ENCODE measurements around the gene IDH3A. TPM values are rescaled to one million over a fixed set of nuclear protein-coding genes. Genes with fewer than 3 reads are reported as not detected.
A peak's percentile ranks its signal among the peaks of the same experiment; 100 is the strongest.

Gene IDH3A
- 62.4 TPM for polyA plus RNA-seq (ENCODE audit: insufficient read length)
- long read RNA-seq, donor 1, full-length matches to known transcripts, result 8 of 8 reads
- long read RNA-seq, donor 1, partial matches to known transcripts, result 0 of 8 reads
- long read RNA-seq, donor 1, other reads (novel, unspliced or antisense), result 0 of 8 reads
- long read RNA-seq, donor 2, full-length matches to known transcripts, result 13 of 13 reads
- long read RNA-seq, donor 2, partial matches to known transcripts, result 0 of 13 reads
- long read RNA-seq, donor 2, other reads (novel, unspliced or antisense), result 0 of 13 reads
- long read RNA-seq, donor 3, full-length matches to known transcripts, result 7 of 7 reads
- long read RNA-seq, donor 3, partial matches to known transcripts, result 0 of 7 reads
- long read RNA-seq, donor 3, other reads (novel, unspliced or antisense), result 0 of 7 reads
- long read RNA-seq, donor 4, full-length matches to known transcripts, result 1 of 1 reads
- long read RNA-seq, donor 4, partial matches to known transcripts, result 0 of 1 reads
- long read RNA-seq, donor 4, other reads (novel, unspliced or antisense), result 0 of 1 reads
- long read RNA-seq, donor 5, full-length matches to known transcripts, result 16 of 16 reads
- long read RNA-seq, donor 5, partial matches to known transcripts, result 0 of 16 reads
- long read RNA-seq, donor 5, other reads (novel, unspliced or antisense), result 0 of 16 reads
- long read RNA-seq, donor 6, full-length matches to known transcripts, result 14 of 29 reads
- long read RNA-seq, donor 6, partial matches to known transcripts, result 15 of 29 reads
- long read RNA-seq, donor 6, other reads (novel, unspliced or antisense), result 0 of 29 reads
- long read RNA-seq, donor 7, full-length matches to known transcripts, result 15 of 15 reads
- long read RNA-seq, donor 7, partial matches to known transcripts, result 0 of 15 reads
- long read RNA-seq, donor 7, other reads (novel, unspliced or antisense), result 0 of 15 reads
- long read RNA-seq, donor 8, full-length matches to known transcripts, result 8 of 8 reads
- long read RNA-seq, donor 8, partial matches to known transcripts, result 0 of 8 reads
- long read RNA-seq, donor 8, other reads (novel, unspliced or antisense), result 0 of 8 reads

DNA sequence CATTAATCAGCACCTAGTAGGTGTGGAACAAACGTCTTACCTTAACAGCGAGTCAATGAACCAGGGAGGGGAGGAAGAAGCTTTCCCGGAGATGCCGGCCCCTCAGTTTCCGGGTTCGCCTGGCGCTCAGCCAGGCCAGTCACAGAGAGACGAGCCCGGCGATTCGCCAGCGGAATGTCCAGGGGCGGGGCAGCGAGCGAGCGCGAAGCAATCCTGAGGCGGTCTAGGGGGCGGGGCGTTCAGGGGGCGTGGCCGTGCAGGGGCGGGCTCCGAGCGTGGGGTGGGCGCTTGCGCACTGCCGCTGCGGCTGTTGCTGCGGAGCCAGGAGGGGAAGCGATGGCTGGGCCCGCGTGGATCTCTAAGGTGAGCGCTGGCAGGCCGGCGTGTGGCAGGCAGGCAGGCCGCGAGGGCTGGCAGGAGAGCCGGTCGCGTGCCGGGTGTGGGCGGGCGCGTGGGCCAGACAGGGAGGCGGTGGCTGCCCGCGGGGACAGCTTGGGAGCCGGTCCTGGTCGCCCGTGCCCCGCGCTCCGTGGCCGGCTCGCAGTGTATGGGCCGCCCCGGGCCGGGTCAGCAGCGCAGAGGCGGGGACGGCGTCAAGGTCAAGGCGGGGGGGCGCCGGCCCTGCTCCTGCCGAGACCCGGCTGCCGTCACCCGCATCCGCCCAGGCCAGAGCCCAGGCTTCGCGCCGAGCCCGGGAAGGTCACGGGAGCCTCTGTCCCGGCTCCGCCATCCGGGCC, at the start of gene IDH3A:
TSS of gene IDH3A (plus strand) at position 295 of the 737 bp plus-strand sequence. CDS start at position 337, 42 bp downstream.
- peak; percentile 98 for DNase-seq

DNA sequence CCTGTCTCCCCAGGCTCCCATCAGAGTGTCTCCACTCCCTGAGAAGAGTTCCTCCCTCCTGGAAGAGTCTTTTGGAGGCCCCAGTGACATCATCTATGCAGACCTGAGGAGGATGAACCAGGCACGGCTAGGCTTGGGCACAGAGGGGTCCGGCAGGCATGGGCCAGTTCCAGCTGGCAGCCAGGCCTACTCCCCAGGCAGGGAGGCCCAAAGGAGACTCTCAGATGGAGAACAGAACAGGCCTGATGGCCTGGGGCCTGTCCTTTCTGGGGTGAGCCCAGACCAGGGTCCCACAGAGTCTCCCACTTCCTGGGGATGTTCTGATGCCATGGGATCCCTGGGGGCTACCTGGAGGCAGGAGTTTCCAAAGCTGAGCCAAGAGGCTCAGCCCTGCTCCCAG, 48.3 kb upstream of the IDH3A start:
- no peak for DNase-seq

DNA sequence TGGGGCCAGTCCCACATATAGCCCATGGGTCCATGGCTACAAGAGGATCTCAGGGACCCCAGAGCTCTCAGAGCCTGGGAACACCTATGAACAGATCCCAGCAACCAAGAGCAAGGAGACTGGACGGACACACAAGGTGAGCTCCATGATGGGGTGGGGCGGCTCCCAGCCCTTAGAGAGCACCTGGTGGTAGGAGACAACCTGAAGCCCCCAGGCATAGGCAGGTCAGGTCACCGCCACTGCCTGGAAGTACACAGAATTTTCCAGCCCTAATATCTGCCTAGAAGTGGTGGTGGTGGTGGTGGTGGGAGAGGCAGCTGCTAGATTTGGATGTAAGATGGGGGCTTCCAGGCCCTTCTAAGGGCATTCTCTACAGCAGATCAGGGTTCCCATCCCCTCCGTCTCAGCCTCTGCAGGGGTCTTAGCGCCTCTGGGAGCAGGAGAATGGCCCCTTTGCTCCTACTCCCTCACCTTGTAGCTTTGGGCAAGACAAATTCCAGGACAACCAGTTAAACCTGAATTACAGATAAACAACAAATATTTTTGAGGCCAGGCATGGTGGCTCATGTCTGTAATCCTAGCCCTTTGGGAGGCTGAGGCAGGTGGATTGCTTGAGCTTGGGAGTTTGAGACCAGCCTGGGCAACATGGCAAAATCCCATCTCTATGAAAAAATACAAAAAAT, 47.6 kb upstream of the IDH3A start:
- DNase-seq, result no peak

DNA sequence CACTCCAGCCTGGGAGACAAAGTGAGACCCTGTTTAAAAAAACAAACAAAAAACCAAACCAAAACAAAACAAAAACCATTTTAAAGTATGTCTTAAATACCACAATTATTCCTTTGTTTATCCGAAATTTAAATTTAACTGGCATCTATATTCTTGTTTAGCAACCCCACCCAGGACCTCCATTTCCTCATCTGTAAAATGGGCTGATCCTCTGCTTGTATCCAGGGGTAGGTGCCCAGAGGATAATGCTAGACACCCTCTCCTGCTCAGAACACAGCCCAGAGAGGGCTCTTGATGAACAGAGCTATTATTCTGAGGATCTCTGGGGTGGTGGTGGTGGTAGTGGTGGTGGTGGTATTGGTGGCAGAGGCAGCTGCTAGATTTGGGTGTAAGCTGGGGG, 47.0 kb upstream of the IDH3A start:
- no peak for DNase-seq

DNA sequence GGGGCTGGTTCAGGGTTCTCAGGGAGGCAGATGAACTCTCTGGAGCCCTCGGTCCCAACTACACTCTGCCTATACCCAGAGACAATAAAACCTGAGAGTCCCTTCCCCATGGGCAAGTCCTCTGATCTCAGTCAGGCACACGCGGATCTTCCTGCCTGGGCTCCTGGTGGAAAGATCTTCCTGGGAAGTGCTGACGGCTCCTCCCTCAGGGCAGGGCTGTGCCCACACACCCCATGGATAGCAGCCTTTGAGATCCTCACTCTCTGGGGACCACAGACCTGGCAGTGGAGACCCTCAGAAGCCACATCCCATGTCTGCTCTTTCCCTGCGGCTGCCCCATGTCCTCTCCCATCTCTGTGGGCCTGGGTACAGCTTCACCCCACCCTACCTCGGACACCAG, 46.4 kb upstream of the IDH3A start:
- DNase-seq, result no peak

DNA sequence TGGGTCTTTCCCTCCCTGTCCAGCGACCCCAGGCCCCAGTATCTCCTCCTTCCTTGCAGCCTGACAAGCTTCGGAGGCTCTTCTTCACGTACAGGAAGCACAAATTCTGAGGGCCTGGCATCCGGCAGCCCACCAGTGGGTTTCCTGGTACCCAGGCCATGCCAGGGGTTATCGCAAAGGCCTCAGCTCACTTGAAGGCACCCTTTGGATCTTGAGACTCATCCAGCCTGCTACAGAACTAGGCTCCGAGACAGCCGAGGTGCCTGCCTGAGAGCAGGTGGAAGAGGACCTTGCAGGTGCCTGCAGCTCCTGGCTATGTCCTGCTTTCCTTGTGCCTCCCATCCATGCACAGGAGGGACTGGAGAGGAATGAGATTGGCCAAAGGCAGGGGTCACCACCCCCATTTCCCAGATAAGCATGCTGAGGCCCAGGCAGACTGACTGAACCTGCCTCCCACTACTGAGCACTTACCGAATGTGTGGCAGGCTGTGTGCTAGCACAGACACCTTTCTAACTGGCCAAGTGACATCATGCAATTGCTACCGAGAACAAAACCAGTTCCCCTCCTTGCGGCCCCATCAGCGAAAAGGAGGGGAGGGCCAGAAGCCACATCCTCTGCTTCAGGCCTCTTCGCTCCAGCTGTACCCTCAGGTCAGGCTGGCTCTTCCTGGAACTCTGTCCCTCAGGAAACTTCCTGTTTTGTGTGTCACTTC, 45.6 kb upstream of the IDH3A start:
- DNase-seq, result no peak

DNA sequence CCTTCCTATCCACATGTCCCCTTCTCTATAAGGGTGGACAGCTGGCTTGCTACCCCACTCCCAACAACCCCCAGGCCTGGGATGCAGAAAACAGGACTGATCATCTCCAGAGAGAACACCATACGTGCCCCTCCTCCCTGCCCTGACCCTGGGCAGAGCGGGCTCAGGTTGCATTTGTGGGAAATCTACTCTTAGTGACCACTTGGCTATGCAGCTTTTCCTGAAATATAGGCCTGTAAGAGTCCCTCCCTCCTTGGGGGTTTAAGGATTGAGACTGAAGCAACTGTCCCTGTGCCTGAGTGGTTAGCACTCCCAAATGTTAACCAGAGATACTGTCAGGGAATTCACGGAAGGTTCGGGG, 45.1 kb upstream of the IDH3A start:
- no peak for DNase-seq

DNA sequence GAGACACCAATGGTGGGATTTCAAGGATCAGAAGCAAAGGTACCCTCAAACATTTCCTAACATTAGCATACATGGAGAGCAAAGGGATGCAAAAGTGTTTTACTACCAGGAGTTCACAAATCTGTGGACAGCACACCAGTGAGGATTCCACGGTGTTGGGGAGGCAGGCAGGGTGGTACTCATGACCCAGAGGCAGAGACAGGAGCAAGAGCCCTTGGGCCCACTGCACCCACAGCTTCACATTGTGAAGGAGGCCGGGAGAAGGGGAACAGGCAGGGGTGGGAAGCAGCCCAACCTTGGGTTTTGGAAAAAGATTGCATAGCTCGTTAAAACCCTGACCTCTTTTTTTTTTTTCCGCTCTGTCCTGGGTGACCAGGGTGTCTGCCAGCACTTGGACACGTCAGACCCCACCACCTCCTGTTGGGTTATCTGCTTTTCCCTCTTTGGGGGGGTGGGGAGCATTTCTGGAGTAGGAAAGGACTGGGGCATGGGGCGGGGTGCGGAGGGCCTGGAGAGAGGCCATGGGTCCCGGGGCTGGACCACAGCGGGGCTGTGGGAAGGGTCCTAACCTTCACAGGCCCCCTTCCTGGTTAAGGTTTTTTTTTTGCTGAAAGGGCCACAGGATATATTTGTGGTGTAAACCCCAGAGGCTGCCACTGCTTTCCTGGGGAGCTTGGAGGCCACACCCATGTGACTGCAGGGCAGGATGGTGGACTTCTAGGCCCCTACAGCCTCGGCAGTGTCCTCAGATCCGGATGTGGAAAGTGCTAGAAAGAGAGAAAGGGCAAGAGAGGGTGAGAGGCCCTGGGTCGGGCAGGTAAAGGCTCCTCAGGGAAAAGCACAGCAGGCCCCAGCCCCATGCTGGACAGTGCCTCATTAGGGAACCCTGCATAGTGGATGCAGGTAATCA, 44.3 kb upstream of the IDH3A start:
- DNase-seq, result no peak

DNA sequence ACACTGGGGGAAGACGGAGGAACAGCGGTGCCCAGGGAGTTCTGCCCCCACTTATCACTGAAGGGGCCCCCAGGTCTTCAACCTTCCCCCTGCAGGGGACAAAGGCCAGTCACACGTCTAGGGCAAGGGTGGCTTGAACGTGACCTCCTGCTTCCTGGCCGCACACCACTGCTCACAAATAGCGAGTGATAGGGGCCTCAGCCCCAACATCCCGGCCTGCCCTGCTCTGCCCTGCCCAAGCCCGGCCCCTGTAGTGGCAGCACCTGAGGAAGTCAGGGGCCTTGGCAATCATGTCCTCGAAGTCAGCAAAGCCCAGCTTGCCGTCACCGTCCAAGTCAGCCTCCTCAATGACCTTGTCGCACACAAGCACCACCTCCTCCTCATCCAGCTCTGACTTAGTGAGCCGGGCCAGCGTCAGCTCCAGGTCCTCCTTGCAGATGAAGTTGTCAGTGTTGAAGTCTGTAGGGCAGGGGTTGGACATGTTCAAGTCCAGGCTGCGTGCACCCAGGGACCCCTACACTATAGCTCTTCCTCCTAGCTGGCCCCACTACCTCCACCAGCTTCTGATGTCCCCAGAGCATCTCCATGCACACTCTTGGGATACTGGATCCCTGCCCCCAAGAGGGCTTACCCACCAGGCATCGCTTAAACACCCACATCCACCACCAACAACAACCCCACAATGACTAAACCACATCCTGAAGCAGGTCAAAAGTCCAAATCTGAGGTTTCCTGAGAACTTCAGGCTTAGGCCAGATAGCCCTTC, 43.5 kb upstream of the IDH3A start:
- DNase-seq, result no peak

DNA sequence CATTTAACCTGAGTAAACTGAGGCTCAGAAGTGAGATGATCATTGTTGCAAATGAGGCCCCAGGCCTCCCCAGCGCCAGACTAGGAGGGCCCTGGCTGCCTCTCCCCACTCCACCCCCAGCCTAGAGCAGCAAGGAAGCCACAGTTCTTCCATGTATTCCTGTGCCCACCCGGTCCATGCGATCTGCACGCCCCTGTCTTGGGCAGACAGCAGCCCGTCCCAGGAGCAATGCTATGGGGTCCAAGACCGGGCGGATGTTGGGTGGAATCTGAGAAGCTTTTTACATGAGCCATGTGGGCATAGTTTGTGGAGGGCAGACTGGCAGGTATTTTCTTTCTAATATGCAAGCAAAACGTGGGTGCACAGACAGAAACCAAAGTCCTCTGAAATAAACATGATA, 41.7 kb upstream of the IDH3A start:
- DNase-seq, result no peak

DNA sequence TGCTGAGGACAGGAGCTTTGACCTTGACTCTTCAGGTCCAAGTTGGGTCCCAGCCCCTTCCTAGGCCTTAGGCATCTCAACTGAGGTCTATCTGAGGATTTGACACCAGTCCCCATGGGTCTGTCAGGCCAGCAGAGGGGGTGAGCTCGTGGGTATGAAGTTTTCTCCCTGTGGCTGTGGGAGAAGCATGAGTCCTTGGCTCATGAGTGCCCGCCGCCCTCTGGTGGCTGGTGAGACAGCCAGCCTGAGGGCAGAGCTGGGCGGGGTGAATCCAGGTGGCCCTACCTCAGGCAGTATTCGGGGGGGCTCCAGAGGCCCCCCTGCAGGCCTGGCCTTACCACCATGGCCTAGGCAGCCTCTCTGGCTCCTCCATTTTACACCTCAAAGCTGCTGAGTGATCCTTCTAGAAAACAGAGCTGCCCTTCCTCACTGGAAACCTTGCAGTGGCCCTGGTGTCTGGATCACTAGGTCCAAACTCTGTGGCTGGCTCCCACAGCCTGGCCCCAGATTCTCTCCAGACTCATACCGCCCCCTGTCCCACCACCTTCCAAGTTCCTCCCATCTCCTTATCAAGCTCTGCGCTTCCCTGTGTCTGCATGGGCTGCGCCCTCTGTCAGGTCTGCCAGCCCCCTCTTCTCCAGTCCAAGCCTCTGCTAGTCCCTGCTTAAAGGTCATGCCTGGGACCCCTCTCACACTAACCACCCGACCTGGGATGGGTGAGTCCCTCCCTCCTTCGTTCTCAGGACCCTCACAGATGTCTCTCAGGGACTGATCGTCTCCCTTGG, 40.7 kb upstream of the IDH3A start:
- DNase-seq, result peak; percentile 59

DNA sequence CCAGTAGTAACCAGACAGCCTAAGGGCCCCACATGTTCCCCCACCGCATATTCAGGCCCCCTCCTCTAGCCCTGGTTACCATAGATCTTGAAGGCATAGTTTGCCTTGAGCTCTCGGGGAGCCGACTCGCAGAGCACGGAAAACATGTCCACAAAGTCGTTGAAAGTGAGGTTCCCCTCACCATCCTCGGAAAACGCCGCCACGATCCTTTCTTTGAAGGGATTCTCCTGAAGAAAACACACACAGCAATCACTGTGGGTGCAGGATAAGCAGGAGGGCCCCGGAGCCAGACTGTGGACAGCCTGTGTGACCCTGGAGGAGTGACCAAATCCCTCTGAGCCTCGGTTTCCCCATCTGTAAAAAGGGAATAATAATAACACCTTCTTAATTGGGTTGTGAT, 40.0 kb upstream of the IDH3A start:
- DNase-seq, result no peak

DNA sequence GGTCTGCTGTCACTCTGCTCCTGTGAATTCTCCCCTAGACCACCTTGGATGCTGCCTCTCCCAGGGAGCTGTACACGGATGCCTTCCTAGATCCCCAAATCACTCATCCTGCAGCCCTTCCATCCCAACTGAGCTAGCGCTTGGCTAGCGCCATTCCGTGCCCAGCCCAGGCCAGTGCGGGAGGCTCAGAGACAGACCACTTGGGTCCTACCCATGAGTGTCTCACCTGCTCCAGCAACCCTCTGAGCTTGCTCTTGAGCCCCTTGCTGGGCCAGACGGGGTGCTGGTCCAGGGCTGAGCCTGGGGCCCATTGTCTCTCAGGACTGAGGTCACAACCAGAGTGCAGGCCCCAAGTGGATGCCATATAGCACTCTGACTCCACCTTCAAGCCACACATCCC, 39.1 kb upstream of the IDH3A start:
- DNase-seq, result no peak

DNA sequence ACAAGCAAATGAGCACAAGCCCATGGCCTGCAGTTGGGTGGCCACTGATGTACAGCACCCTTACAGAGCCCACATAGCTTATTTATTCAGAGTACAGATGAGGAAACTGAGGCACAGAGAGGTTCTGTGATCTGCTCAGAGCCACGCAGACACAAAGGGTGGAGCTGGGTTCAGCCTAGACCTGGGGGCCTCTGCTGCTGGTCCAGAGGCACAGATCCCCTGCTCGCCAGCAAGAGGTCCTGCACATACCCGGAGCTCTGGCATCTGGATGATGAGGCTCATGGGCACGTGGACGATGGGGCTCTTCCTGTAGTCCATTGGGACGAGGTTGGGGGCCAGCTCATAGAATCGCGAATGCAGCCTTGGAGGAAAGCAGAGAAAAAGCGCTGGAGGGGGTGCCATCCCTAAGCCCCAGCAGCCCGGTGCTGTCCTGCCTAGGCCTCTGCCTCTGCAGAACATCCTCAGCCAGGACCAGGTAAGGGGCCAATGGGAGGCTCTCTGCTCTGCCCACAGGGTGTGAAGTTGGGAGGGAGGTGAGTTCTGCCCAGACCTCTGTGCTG, 38.2 kb upstream of the IDH3A start:
- no peak for DNase-seq

DNA sequence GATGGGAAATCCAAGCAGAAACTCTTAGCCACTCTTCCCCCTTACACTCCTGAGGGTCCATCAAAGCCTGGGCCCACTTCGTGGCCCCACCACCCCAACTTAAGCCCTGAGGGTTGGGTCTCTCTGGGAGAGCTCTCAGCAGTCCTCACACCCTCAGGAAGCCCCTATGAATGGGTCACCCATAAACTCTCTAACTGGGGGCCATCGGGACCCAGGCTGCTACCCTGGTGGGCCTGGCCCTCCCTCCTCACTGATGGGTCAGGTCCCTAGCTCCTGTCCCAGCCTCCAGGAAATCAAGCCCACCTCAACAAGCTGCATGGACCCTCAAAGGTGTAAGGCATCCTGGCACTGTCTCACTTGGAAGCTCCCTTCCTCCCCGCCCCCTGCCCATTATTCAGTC, 37.4 kb upstream of the IDH3A start:
- DNase-seq, result no peak

DNA sequence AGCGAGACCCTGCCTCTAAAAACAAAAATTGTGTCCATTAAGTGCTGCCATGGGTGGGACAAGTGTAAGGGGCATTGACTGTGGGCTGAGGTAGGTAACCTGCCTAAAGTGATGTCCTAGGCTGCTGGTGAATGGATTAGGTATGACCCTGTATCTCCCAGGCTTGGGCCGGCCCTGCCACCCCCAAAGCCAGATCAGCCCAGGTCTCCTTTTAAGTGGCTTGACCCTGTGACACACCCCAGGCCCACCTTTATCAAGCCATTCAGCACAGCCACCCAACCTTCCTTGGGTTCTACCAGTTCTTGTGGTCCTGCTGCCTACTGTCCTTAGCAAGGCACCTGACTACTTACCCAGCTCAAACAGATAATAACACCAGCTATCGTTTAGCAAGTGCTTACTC, 36.6 kb upstream of the IDH3A start:
- DNase-seq, result no peak

DNA sequence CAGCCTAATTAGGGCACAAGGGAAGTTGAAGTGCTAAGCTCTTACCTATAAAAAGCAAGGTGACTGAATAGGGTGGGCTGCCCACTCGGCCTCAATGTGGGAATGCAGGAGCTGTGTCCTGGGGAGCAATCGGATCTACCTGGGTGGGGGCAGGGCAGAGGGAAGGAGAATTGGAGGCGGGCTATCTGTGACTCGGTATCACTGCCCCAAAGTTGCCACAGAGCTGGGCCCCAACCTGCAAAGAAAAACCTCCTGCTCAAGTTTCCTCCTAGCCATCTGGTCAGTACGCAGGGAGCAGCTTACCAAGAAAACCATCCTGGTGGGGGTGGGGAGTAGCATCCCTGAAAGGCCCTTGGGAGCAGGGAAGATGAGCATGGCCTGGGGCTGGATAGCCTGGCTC, 28.6 kb upstream of the IDH3A start:
- DNase-seq, result no peak

DNA sequence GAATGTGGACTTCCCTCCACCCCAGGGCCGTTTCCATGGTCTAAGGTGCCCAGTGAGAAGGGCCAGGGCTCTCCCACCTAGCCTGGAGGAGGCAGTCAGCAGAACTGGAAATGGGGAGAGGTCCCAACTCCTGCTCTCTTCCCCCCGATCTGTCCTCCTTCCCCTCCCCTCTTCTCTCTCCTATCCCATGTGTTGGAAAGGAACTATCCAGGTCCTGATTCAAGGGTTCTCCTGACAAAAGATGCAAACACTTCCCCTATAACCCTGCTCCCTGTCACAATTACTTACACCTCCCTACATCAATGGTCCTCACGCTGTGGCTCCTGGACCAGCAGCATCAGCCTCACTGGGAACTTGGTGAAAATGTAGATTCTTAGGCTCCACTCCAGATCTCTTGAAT, 23.9 kb upstream of the IDH3A start:
- DNase-seq, result no peak

Data from left kidney (tissue), 8 donors.